SK-N-SH (cell line): ENCODE measurements around the gene PPP1R9B. TPM values are rescaled to one million over a fixed set of nuclear protein-coding genes. Genes with fewer than 3 reads are reported as not detected.

Experiments used
- CTCF ChIA-PET: fragments of 300-600, 350-600 bp; formaldehyde crosslinking; extraction: SDS; loops from one replicate; lab custom pipeline; 2021; lab: Yijun Ruan, JAX
- POLR2A ChIA-PET: fragments of 350-600 bp; sonication (Branson Sonifier 250); formaldehyde crosslinking; extraction: SDS; loops from one replicate; lab custom pipeline; 2020; ENCODE audit warnings: antibody characterized with exemption, inconsistent platforms; lab: Yijun Ruan, JAX
- DNase-seq: peaks from one replicate; pipeline ENCODE4 v3.0.0; 2012
- H2AFZ ChIP-seq: fragments of 200-600 bp; sonication (generic); 2 replicates; pipeline ENCODE4 v1.8.1; 2016; ENCODE audit warnings: antibody characterized with exemption, mild to moderate bottlenecking, low read depth
- H3F3A ChIP-seq: fragments of 200-600 bp; sonication (generic); replicated peaks from 2 replicates; pipeline ENCODE3; 2016; ENCODE audit warnings: antibody characterized with exemption, mild to moderate bottlenecking; ENCODE audit not compliant: insufficient read depth
- H3K27ac ChIP-seq, 2 experiments: fragments of 200-500 bp in 1 of 2; fragments of 200-600 bp in 1 of 2; sonication (Bioruptor generic) in 1 of 2; sonication (generic), shearing (Covaris generic) in 1 of 2; 2 replicates each; pipeline versions ENCODE4 v1.5.1 to v1.6.1; 2014 to 2016; ENCODE audit warnings: low read depth in 2 of 2, inconsistent platforms in 1 of 2, low read length in 1 of 2, mild to moderate bottlenecking in 1 of 2, mixed read lengths in 1 of 2
- H3K27me3 ChIP-seq: fragments of 200-600 bp; sonication (generic), shearing (Covaris generic); 2 replicates; pipeline ENCODE4 v1.6.1; 2016; ENCODE audit warnings: mixed run types; ENCODE audit not compliant: insufficient read depth
- H3K36me3 ChIP-seq, 2 experiments: fragments of 200-500 bp in 1 of 2; fragments of 200-600 bp in 1 of 2; sonication (Bioruptor generic) in 1 of 2; sonication (generic) in 1 of 2; replicated peaks in 1 of 2; 2 replicates each; pipeline versions ENCODE3 to v1.5.1; 2014 to 2016; ENCODE audit warnings: low read length in 1 of 2, mild to moderate bottlenecking in 1 of 2; ENCODE audit not compliant: insufficient read depth in 2 of 2, control insufficient read depth in 1 of 2
- H3K4me1 ChIP-seq, 2 experiments: fragments of 200-500 bp in 1 of 2; fragments of 200-600 bp in 1 of 2; sonication (Bioruptor generic) in 1 of 2; sonication (generic), shearing (Covaris generic) in 1 of 2; 2 replicates each; pipeline versions ENCODE4 v1.5.1 to v1.6.1; 2014 to 2016; ENCODE audit warnings: low read depth in 1 of 2, low read length in 1 of 2, mixed run types in 1 of 2; ENCODE audit not compliant: insufficient read depth in 2 of 2, control insufficient read depth in 1 of 2
- H3K4me2 ChIP-seq: fragments of 200-600 bp; sonication (generic), shearing (Covaris generic); 2 replicates; pipeline ENCODE4 v1.6.1; 2017; ENCODE audit warnings: mixed run types
- H3K4me3 ChIP-seq, 2 experiments: fragments of 200-500 bp in 1 of 2; fragments of 200-600 bp in 1 of 2; sonication (Bioruptor generic) in 1 of 2; sonication (generic), shearing (Covaris generic) in 1 of 2; 2 replicates each; pipeline versions ENCODE4 v1.5.1 to v1.8.1; 2014 to 2016; ENCODE audit warnings: low read depth in 2 of 2, inconsistent platforms in 1 of 2, low read length in 1 of 2, mild to moderate bottlenecking in 1 of 2, mixed read lengths in 1 of 2, moderate library complexity in 1 of 2
- H3K79me2 ChIP-seq: fragments of 200-600 bp; sonication (generic); 2 replicates; pipeline ENCODE4 v1.8.1; 2017; ENCODE audit warnings: mild to moderate bottlenecking; ENCODE audit not compliant: insufficient read depth
- H3K9ac ChIP-seq: fragments of 200-600 bp; sonication (generic); 2 replicates; pipeline ENCODE4 v1.6.1; 2017; ENCODE audit warnings: mixed run types
- H3K9me2 ChIP-seq: fragments of 200-600 bp; sonication (generic); 2 replicates; pipeline ENCODE4 v1.6.1; 2017; ENCODE audit warnings: mixed run types
- H3K9me3 ChIP-seq: fragments of 200-600 bp; sonication (generic); 2 replicates; pipeline ENCODE4 v1.6.1; 2017; ENCODE audit warnings: mixed run types, mild to moderate bottlenecking, moderate library complexity
- H4K20me1 ChIP-seq: fragments of 200-600 bp; sonication (generic); 2 replicates; pipeline ENCODE4 v1.6.1; 2017; ENCODE audit warnings: mild to moderate bottlenecking, mixed run types; ENCODE audit not compliant: insufficient read depth
- EZH2phosphoT487 ChIP-seq: fragments of 200-600 bp; sonication (generic); IDR thresholded peaks from 2 replicates; pipeline ENCODE4 v1.6.1; 2017; ENCODE audit warnings: low read depth, mixed run types, mild to moderate bottlenecking, antibody characterized with exemption, moderate library complexity, borderline replicate concordance
- FOXJ3 ChIP-seq: sonication (generic); formaldehyde crosslinking; IDR thresholded peaks from 2 replicates; pipeline ENCODE4 v1.5.1; 2020; ENCODE audit warnings: mild to moderate bottlenecking, missing genetic modification reagents
- NFIC ChIP-seq: IDR thresholded peaks from 2 replicates; pipeline ENCODE4 v1.4.0; 2012; ENCODE audit warnings: borderline replicate concordance
- SIN3A ChIP-seq: IDR thresholded peaks from 2 replicates; pipeline ENCODE4 v1.6.1; 2012; ENCODE audit warnings: low read depth, mild to moderate bottlenecking, low read length, moderate library complexity, borderline replicate concordance
- TAF1 ChIP-seq: IDR thresholded peaks from 2 replicates; pipeline ENCODE4 v1.6.1; 2012; ENCODE audit warnings: low read depth, mild to moderate bottlenecking, low read length, moderate library complexity, borderline replicate concordance
- USF2 ChIP-seq: fragments of 150-350 bp; IDR thresholded peaks from 2 replicates; pipeline ENCODE4 v1.6.1; 2017; ENCODE audit warnings: antibody characterized with exemption, low read length, low read depth, borderline replicate concordance
- WGBS: methylation state at CpG from one replicate; pipeline ENCODE4 v1.1.6; 2017; ENCODE audit warnings: low lambda C conversion rate; 5-methylcytosine and 5-hydroxymethylcytosine counted together
- polyA plus RNA-seq, 3 experiments: library from polyadenylated mRNA; depleted of rRNA; stranded (reverse); fragments of >200 nt; gene quantifications; 2 replicates each; pipeline ENCODE4 v1.2.3, GENCODE V29; 2012
- TF ChIP-seq, protein P1 (sequence below): fragments of 200-600 bp; sonication (generic); IDR thresholded peaks from 2 replicates; pipeline ENCODE4 v1.6.1; 2017; ENCODE audit warnings: antibody characterized with exemption, mild to moderate bottlenecking, moderate library complexity

PPP1R9B gene
- polyA plus RNA-seq, 1 of the 3 experiments (the other 2 are of a cell fraction): 35.2 TPM

- Histone ChIP-seq H3K9ac (no peak overlapping the region), H3K79me2 (no peaks in the 10 kb centered on the region), H3K4me1 (peaks cover 0 to 3% of the 10 kb centered on the region in 2 experiments; a peak in 1 of 4 replicates), H3K9me3 (no peaks in the 10 kb centered on the region), H3K27ac (no peak overlapping the region), H3K27me3 (no peaks in the 10 kb centered on the region), H3K36me3 (no peaks in the 10 kb centered on the region), H3K9me2 (no peaks in the 10 kb centered on the region), H3K4me2 (no peak overlapping the region), H3K4me3 (no peak overlapping the region; a peak in 1 of 4 replicates)
- CTCF ChIA-PET: interaction anchor here (0.6 to 16.3 kb wide), 10 partner anchors 10 to 266 kb away, joined by 3 to 297 read pairs (median 4); partner anchors contain the start of genes COL1A1, PDK2 and SAMD14
- DNase-seq: no peak
- TF ChIP-seq EZH2phosphoT487: no peak
- TF ChIP-seq NFIC: no peak
- TF ChIP-seq, protein P1, sequence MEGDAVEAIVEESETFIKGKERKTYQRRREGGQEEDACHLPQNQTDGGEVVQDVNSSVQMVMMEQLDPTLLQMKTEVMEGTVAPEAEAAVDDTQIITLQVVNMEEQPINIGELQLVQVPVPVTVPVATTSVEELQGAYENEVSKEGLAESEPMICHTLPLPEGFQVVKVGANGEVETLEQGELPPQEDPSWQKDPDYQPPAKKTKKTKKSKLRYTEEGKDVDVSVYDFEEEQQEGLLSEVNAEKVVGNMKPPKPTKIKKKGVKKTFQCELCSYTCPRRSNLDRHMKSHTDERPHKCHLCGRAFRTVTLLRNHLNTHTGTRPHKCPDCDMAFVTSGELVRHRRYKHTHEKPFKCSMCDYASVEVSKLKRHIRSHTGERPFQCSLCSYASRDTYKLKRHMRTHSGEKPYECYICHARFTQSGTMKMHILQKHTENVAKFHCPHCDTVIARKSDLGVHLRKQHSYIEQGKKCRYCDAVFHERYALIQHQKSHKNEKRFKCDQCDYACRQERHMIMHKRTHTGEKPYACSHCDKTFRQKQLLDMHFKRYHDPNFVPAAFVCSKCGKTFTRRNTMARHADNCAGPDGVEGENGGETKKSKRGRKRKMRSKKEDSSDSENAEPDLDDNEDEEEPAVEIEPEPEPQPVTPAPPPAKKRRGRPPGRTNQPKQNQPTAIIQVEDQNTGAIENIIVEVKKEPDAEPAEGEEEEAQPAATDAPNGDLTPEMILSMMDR: peak; percentile 30; the same call in 1 of the 2 replicates
- TF ChIP-seq, all 33 proteins: peak for 1
- Histone ChIP-seq H3F3A (no peaks in the 10 kb centered on the region), H2AFZ (no peak overlapping the region), H4K20me1 (no peaks in the 10 kb centered on the region)
- POLR2A ChIA-PET: no interaction called here
- WGBS: 78% methylated on average over 64 of the region's 64 CpGs
These were observed 33.0 kb downstream of the PPP1R9B start for GRCh38 chr17:50117202-50118051.

DNA sequence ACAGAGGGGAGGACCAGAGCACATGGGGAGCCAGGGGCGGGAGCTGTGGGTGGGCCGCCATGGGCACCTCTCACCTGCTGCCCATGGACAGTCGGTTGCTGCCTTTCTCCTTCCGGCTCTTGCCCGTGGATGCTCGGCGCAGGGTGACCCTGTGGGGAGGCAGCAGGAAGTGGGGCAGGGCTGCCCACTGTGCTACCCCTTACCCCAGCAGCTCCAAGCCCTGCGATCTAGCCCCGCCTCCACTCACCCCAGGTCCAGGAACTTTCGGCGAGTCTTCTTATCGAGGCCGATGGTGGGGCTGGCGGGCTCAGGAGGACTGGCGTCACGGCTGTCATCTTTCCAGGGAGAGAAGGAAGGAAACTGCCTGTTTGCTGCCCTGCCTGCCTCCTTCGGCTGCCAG lies 34.7 kb downstream of the PPP1R9B start:
- POLR2A ChIA-PET: interaction anchor here (0.7 kb wide), 1 partner anchor 62 kb away, joined by 3 read pairs; no protein-coding TSS in a partner anchor
- no peak for DNase-seq
- TF ChIP-seq FOXJ3 (CRISPR knock-in tag): no peak
- no peak for TF ChIP-seq SIN3A
- TF ChIP-seq TAF1: no peak
- TF ChIP-seq USF2: no peak
- Histone ChIP-seq H3K9me2 (no peaks in the 10 kb centered on the region), H3K27me3 (no peaks in the 10 kb centered on the region), H3F3A (no peaks in the 10 kb centered on the region), H3K4me1 (peaks cover 0 to 20% of the 10 kb centered on the region in 2 experiments; a peak in 1 of 4 replicates), H3K27ac (no peak overlapping the region), H3K36me3 (peaks cover 0 to 1% of the 10 kb centered on the region in 2 experiments), H4K20me1 (no peaks in the 10 kb centered on the region), H3K4me3 (no peak overlapping the region), H3K9ac (no peak overlapping the region), H2AFZ (no peak overlapping the region), H3K4me2 (no peak overlapping the region), H3K79me2 (no peaks in the 10 kb centered on the region), H3K9me3 (no peaks in the 10 kb centered on the region)
- CTCF ChIA-PET: interaction anchor here (0.7 to 16.3 kb wide), 15 partner anchors 12 to 264 kb away, joined by 3 to 297 read pairs (median 8); partner anchors contain the start of genes COL1A1, ITGA3, PDK2 and PPP1R9B
- WGBS: 98% methylated on average over 16 of the region's 17 CpGs
